ENCODE measurements around the gene SPECC1L. TPM values are rescaled to one million over a fixed set of nuclear protein-coding genes. Genes with fewer than 3 reads are reported as not detected.

The SPECC1L gene
- total and polyA plus RNA-seq, 10 of the 15 experiments (the other 5 are each of a cell fraction or from before 2014, with no cell fraction given), result 1.9 to 40.6 (median 19.1) TPM

DNA sequence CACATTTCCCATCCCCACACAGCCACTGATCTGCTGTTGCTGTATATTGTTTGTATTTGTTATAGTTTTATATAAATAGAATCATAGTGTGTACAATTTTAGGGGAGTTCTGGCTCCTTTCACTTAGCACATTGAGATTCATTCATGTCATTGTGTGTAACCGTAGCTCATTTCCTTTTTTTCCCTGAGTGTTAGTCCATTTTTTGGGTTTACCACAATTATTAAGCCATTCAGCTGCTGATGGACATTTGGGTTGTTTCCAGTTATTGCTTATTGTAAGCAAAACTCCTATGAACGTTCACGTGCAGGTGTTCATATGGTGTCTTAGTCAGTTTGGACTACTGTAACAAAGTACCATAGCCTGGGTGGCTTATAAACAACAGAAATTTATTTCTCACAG lies 123.2 kb downstream of the SPECC1L start:
- peaks cover 1 to 7% of the 10 kb centered on the region in 2 experiments; a peak in 3 of 4 replicates for H3K36me3 ChIP-seq (ENCODE audit: control insufficient read depth in 2 of 2, insufficient read depth in 2 of 2, low read length in 1 of 2)
- CTCF ChIA-PET, result interaction anchor here (1.4 to 1.7 kb wide), 3 partner anchors 9 to 134 kb away, joined by 4 read pairs; no protein-coding TSS in a partner anchor
- no peak for TF ChIP-seq SMAD1 (IDR thresholded peaks at IDR 0.05; ENCODE audit: low read depth, partially characterized antibody)
- no peak for TF ChIP-seq SRF (IDR thresholded peaks at IDR 0.05; ENCODE audit: low read depth in 2 of 2, low read length in 2 of 2)
- no peak for TF ChIP-seq ASH2L (IDR thresholded peaks at IDR 0.05; ENCODE audit: borderline replicate concordance, low read depth)
- no peak for TF ChIP-seq CREB1 (IDR thresholded peaks at IDR 0.05; ENCODE audit: low read depth)
- TF ChIP-seq JUND (IDR thresholded peaks at IDR 0.05; ENCODE audit: low read depth, low read length), result no peak
- TF ChIP-seq TCF12 (IDR thresholded peaks at IDR 0.05; ENCODE audit: low read depth, low read length), result no peak
- no peak for TF ChIP-seq LARP7 (IDR thresholded peaks at IDR 0.05)
- TF ChIP-seq SUPT20H (IDR thresholded peaks at IDR 0.05; ENCODE audit: borderline replicate concordance, control insufficient read depth, low read depth, low read length), result no peak
- no peak for TF ChIP-seq SP1 (IDR thresholded peaks at IDR 0.05; ENCODE audit: low read depth, low read length)
- H3K9me3 ChIP-seq (replicated peaks; ENCODE audit: control insufficient read depth, insufficient read depth, low read length), result no peaks in the 10 kb centered on the region
- in situ Hi-C loops (cut with MboI), result no loop called here
- SMC1A ChIA-PET (ENCODE audit: uncharacterized antibody, unreplicated experiment), result interaction anchor here (1.2 to 1.6 kb wide), 3 partner anchors 9 to 66 kb away, joined by 3 to 5 read pairs (median 4); no protein-coding TSS in a partner anchor
- H3K4me2 ChIP-seq (ENCODE audit: control insufficient read depth, insufficient read depth), result no peak overlapping the region
- ATAC-seq (no peak), FAIRE-seq (no peak), DNase-seq (ENCODE audit: low read depth, low spot score) (no peak)
- H4K20me1 ChIP-seq (ENCODE audit: control insufficient read depth, insufficient read depth), result no peaks in the 10 kb centered on the region
- intact Hi-C loops (cut with micrococcal nuclease; ENCODE audit: unreplicated experiment), result no loop called here
- 98% methylated on average over 3 of the region's 3 CpGs for WGBS (ENCODE audit: insufficient coverage, insufficient replicate concordance, low lambda C conversion rate, missing lambda C conversion rate)
- RAD21 ChIA-PET (ENCODE audit: unreplicated experiment), result interaction anchor here (1.2 to 1.5 kb wide), 3 partner anchors 8 to 114 kb away, joined by 3 to 4 read pairs (median 3); no protein-coding TSS in a partner anchor
- H3K4me3 ChIP-seq, result no peak overlapping the region
- H3K27me3 ChIP-seq (replicated peaks in 1 of 2; ENCODE audit: control insufficient read depth in 2 of 2, insufficient read depth in 2 of 2, low read length in 1 of 2), result no peaks in the 10 kb centered on the region
- no peaks in the 10 kb centered on the region; the same call in 1 of the 2 replicates for H3K79me2 ChIP-seq (ENCODE audit: control insufficient read depth, insufficient read depth, low read length)
- no TSS peak for BruUV-seq (replicated peaks)
- no peak overlapping the region for H2AFZ ChIP-seq (ENCODE audit: control insufficient read depth, low read depth, low read length)
- H3K9ac ChIP-seq (ENCODE audit: control insufficient read depth, insufficient read depth, low read length), result no peak overlapping the region
- H3K4me1 ChIP-seq (ENCODE audit: control insufficient read depth, insufficient read depth, low read length), result peaks cover 7% of the 10 kb centered on the region
- H3K27ac ChIP-seq (ENCODE audit: control insufficient read depth, insufficient read depth), result no peak overlapping the region
- POLR2A ChIA-PET, result interaction anchor here (0.6 kb wide), 1 partner anchor 129 kb away, joined by 3 read pairs; no protein-coding TSS in a partner anchor
